GM23248 (cell line): Measurements from ENCODE around the gene FBXO42. TPM values are rescaled to one million over a fixed set of nuclear protein-coding genes. Genes with fewer than 3 reads are reported as not detected.
A peak's percentile ranks its signal among the peaks of the same experiment; 100 is the strongest.

Experiments
- DNase-seq: peaks from one replicate; pipeline ENCODE4 v3.0.0-alpha.2; 2015
- H2AFZ ChIP-seq: fragments of 200-600 bp; sonication (generic); 2 replicates; pipeline ENCODE4 v1.6.1; 2016; ENCODE audit warnings: antibody characterized with exemption
- H3F3A ChIP-seq: fragments of 200-600 bp; sonication (generic); 2 replicates; pipeline ENCODE4 v1.6.1; 2016; ENCODE audit warnings: mild to moderate bottlenecking, antibody characterized with exemption, mixed run types; ENCODE audit not compliant: insufficient read depth
- H3K27ac ChIP-seq: fragments of 200-600 bp; sonication (generic); 2 replicates; pipeline ENCODE4 v1.5.1; 2016; ENCODE audit warnings: mild to moderate bottlenecking
- H3K27me3 ChIP-seq: fragments of 200-600 bp; sonication (generic); replicated peaks from 2 replicates; pipeline ENCODE4 v1.6.1; 2016; ENCODE audit warnings: mild to moderate bottlenecking; ENCODE audit not compliant: insufficient read depth
- H3K36me3 ChIP-seq: fragments of 200-600 bp; sonication (generic); 2 replicates; pipeline ENCODE4 v1.6.1; 2016; ENCODE audit warnings: low read depth, mild to moderate bottlenecking
- H3K4me1 ChIP-seq: fragments of 200-600 bp; sonication (generic); 2 replicates; pipeline ENCODE4 v1.6.1; 2016; ENCODE audit warnings: mild to moderate bottlenecking; ENCODE audit not compliant: insufficient read depth
- H3K4me2 ChIP-seq: fragments of 200-600 bp; sonication (generic); one replicate; pipeline ENCODE4 v1.6.1; 2016; ENCODE audit warnings: mild to moderate bottlenecking; ENCODE audit not compliant: unreplicated experiment
- H3K4me3 ChIP-seq: fragments of 200-600 bp; sonication (generic); 2 replicates; pipeline ENCODE4 v1.5.1; 2016; ENCODE audit warnings: mild to moderate bottlenecking
- H3K79me2 ChIP-seq: fragments of 200-600 bp; sonication (generic); 2 replicates; pipeline ENCODE4 v1.6.1; 2016; ENCODE audit warnings: mild to moderate bottlenecking; ENCODE audit not compliant: insufficient read depth
- H3K9ac ChIP-seq: fragments of 200-600 bp; sonication (generic); 2 replicates; pipeline ENCODE4 v1.6.1; 2016; ENCODE audit warnings: mild to moderate bottlenecking
- H3K9me2 ChIP-seq: fragments of 200-600 bp; sonication (generic); 2 replicates; pipeline ENCODE4 v1.6.1; 2016; ENCODE audit warnings: mixed run types, mild to moderate bottlenecking, moderate library complexity; ENCODE audit not compliant: insufficient read depth
- H3K9me3 ChIP-seq: fragments of 200-600 bp; sonication (generic); one replicate; pipeline ENCODE4 v1.6.1; 2017; ENCODE audit warnings: low read depth
- H4K20me1 ChIP-seq: fragments of 200-600 bp; sonication (generic); 2 replicates; pipeline ENCODE4 v1.6.0; 2016; ENCODE audit not compliant: insufficient read depth
- EZH2 ChIP-seq: fragments of 200-600 bp; sonication (generic); IDR thresholded peaks from 2 replicates; pipeline ENCODE4 v1.6.1; 2018; ENCODE audit warnings: antibody characterized with exemption, mild to moderate bottlenecking; ENCODE audit not compliant: insufficient read depth, poor library complexity, severe bottlenecking
- EZH2phosphoT487 ChIP-seq: fragments of 200-600 bp; sonication (generic); IDR thresholded peaks from 2 replicates; pipeline ENCODE4 v1.6.1; 2018; ENCODE audit warnings: antibody characterized with exemption, moderate library complexity, mild to moderate bottlenecking, low read depth; ENCODE audit not compliant: insufficient read depth
- WGBS, 2 experiments: methylation state at CpG; one replicate each; pipeline ENCODE4 v1.1.6; 2015 to 2017; ENCODE audit warnings: low lambda C conversion rate in 2 of 2, low coverage in 1 of 2; ENCODE audit errors: missing lambda C conversion rate in 2 of 2; 5-methylcytosine and 5-hydroxymethylcytosine counted together
- in situ Hi-C: fragments of 300-500 bp; cut with MboI; formaldehyde crosslinking; loops from 2 replicates; pipeline ENCODE4 v1.15.0; 2020
- polyA plus RNA-seq: library from polyadenylated mRNA; unstranded; fragments of >200 nt; fragmentation: Nextera tagmentation; extraction: Ambion mirVana; gene quantifications from 2 replicates; pipeline ENCODE4 v1.2.1, GENCODE V29; 2016
- total RNA-seq: library from RNA; depleted of rRNA; stranded (reverse); fragments of >200 nt; shearing (Covaris generic); gene quantifications from 2 replicates; pipeline ENCODE4 v1.2.3, GENCODE V29; 2014

FBXO42 gene
- total and polyA plus RNA-seq, 2 experiments from 2014 or later = 17.1 to 20.2 TPM

- Histone ChIP-seq H3F3A (peaks cover 16% of the 10 kb centered on the region; the same call in 1 of the 2 replicates), H3K4me3 (no peak overlapping the region), H2AFZ (no peak overlapping the region), H3K4me1 (peaks cover 5% of the 10 kb centered on the region; the same call in 1 of the 2 replicates), H3K9me3 (no peaks in the 10 kb centered on the region), H3K27ac (no peak overlapping the region), H3K36me3 (peaks cover 23% of the 10 kb centered on the region; the same call in 1 of the 2 replicates), H3K9ac (no peak overlapping the region), H3K27me3 (no peaks in the 10 kb centered on the region), H4K20me1 (no peaks in the 10 kb centered on the region; the same call in 1 of the 2 replicates), H3K9me2 (no peaks in the 10 kb centered on the region), H3K79me2 (peaks cover 65% of the 10 kb centered on the region), H3K4me2 (no peak overlapping the region)
- 97 to 99% methylated on average over 3 of the region's 3 CpGs for WGBS, 2 experiments
- in situ Hi-C loops = no loop called here
- TF ChIP-seq EZH2 (no peak), EZH2phosphoT487 (no peak)
- DNase-seq = no peak
Observed at GRCh38 chr1:16289959-16290358, 62.3 kb downstream of the FBXO42 start.

- peaks cover 11% of the 10 kb centered on the region; the same call in 1 of the 2 replicates for H3F3A ChIP-seq
- no peak overlapping the region for H2AFZ ChIP-seq
- H3K79me2 ChIP-seq = peaks cover 65% of the 10 kb centered on the region
- in situ Hi-C loops = no loop called here
- H3K4me1 ChIP-seq = peaks cover 5% of the 10 kb centered on the region; the same call in 1 of the 2 replicates
- no peak overlapping the region for H3K27ac ChIP-seq
- H3K9me2 ChIP-seq = no peaks in the 10 kb centered on the region
- no peaks in the 10 kb centered on the region; the same call in 1 of the 2 replicates for H4K20me1 ChIP-seq
- no peaks in the 10 kb centered on the region; the same call in 1 of the 2 replicates for H3K36me3 ChIP-seq
- 80 to 83% methylated on average over 4 of the region's 4 CpGs for WGBS, 2 experiments
- no peak overlapping the region for H3K4me3 ChIP-seq
- no peaks in the 10 kb centered on the region for H3K27me3 ChIP-seq
- peak; percentile 40 for DNase-seq
- H3K4me2 ChIP-seq = no peak overlapping the region
- TF ChIP-seq EZH2phosphoT487 (no peak), EZH2 (no peak)
- H3K9ac ChIP-seq = no peak overlapping the region
- no peaks in the 10 kb centered on the region for H3K9me3 ChIP-seq
Observed at GRCh38 chr1:16286122-16286521, 66.2 kb downstream of the FBXO42 start.

- 0 out of 2 replicates have a peak, but pooled peaks cover 6% of the 10 kb centered on the region for H3K36me3 ChIP-seq
- no peaks in the 10 kb centered on the region for H3K4me1 ChIP-seq
- peaks cover 72% of the 10 kb centered on the region for H3K79me2 ChIP-seq
- H3K27me3 ChIP-seq = no peaks in the 10 kb centered on the region
- H3K27ac ChIP-seq = no peak overlapping the region
- H2AFZ ChIP-seq = no peak overlapping the region
- TF ChIP-seq EZH2phosphoT487 = no peak
- TF ChIP-seq EZH2 = no peak
- H3K9ac ChIP-seq = no peak overlapping the region
- DNase-seq = no peak
- no peaks in the 10 kb centered on the region for H3K9me3 ChIP-seq
- H3K9me2 ChIP-seq = no peaks in the 10 kb centered on the region
- H3K4me2 ChIP-seq = no peak overlapping the region
- H3F3A ChIP-seq = 0 out of 2 replicates have a peak, but pooled peaks cover 3% of the 10 kb centered on the region
- in situ Hi-C loops = no loop called here
- no peak overlapping the region for H3K4me3 ChIP-seq
- no peaks in the 10 kb centered on the region for H4K20me1 ChIP-seq
- 92 to 96% methylated on average over 2 of the region's 2 CpGs for WGBS, 2 experiments
Observed at GRCh38 chr1:16281765-16282164, 70.5 kb downstream of the FBXO42 start.

GRCh38 chr1:16279186-16279585, 73.1 kb downstream of the FBXO42 start:
- no peak for DNase-seq
- H3K4me3 ChIP-seq = no peak overlapping the region
- in situ Hi-C loops = no loop called here

More at GRCh38 chr1:16279186-16279585, 73.1 kb downstream of the FBXO42 start:
- Histone ChIP-seq H4K20me1 (no peaks in the 10 kb centered on the region), H3K9me2 (no peaks in the 10 kb centered on the region), H3K79me2 (peaks cover 81% of the 10 kb centered on the region), H3K9me3 (no peaks in the 10 kb centered on the region), H3K36me3 (0 out of 2 replicates have a peak, but pooled peaks cover 6% of the 10 kb centered on the region), H3K4me1 (no peaks in the 10 kb centered on the region), H3K4me2 (no peak overlapping the region), H3F3A (no peaks in the 10 kb centered on the region), H3K27me3 (no peaks in the 10 kb centered on the region), H2AFZ (no peak overlapping the region), H3K9ac (no peak overlapping the region), H3K27ac (no peak overlapping the region)
- 92 to 97% methylated on average over 2 of the region's 2 CpGs for WGBS, 2 experiments
- no peak for TF ChIP-seq EZH2phosphoT487
- TF ChIP-seq EZH2 = no peak
